HEK293 (cell line): Measurements from ENCODE around the gene UBA3.

Experiments
- EGR2 ChIP-seq: fragments of 450-650 bp; formaldehyde crosslinking; IDR thresholded peaks from 2 replicates; pipeline ENCODE4 v1.5.1; 2016; ENCODE audit warnings: low read depth, missing biosample characterization, missing genetic modification characterization
- KLF9 ChIP-seq: fragments of 450-650 bp; formaldehyde crosslinking; IDR thresholded peaks from 2 replicates; pipeline ENCODE4 v1.5.1; 2016; ENCODE audit warnings: missing biosample characterization, missing genetic modification characterization, low read depth
- SP7 ChIP-seq: fragments of 450-650 bp; formaldehyde crosslinking; IDR thresholded peaks from 2 replicates; pipeline ENCODE4 v1.5.1; 2016; ENCODE audit warnings: missing biosample characterization, missing genetic modification characterization
- TCF7L2 ChIP-seq: IDR thresholded peaks from 2 replicates; pipeline ENCODE4 v1.6.1; 2011; ENCODE audit warnings: low read depth, mild to moderate bottlenecking, inconsistent platforms, low read length, moderate library complexity, borderline replicate concordance
- TRIM28 ChIP-seq: IDR thresholded peaks from 2 replicates; pipeline ENCODE4 v1.6.1; 2011; ENCODE audit warnings: low read length, control low read depth, borderline replicate concordance
- ZBTB7A ChIP-seq: fragments of 450-650 bp; formaldehyde crosslinking; IDR thresholded peaks from 2 replicates; pipeline ENCODE4 v1.5.1; 2016; ENCODE audit warnings: low read depth, missing biosample characterization, missing genetic modification characterization
- ZEB2 ChIP-seq: fragments of 450-650 bp; formaldehyde crosslinking; IDR thresholded peaks from 2 replicates; pipeline ENCODE4 v1.5.1; 2016; ENCODE audit warnings: missing biosample characterization, missing genetic modification characterization
- ZFP37 ChIP-seq: fragments of 450-650 bp; formaldehyde crosslinking; IDR thresholded peaks from 2 replicates; pipeline ENCODE4 v1.5.1; 2016; ENCODE audit warnings: missing biosample characterization, missing genetic modification characterization
- ZNF121 ChIP-seq: fragments of 450-650 bp; formaldehyde crosslinking; IDR thresholded peaks from 2 replicates; pipeline ENCODE4 v1.5.1; 2016; ENCODE audit warnings: missing biosample characterization, missing genetic modification characterization
- ZNF202 ChIP-seq: fragments of 450-650 bp; formaldehyde crosslinking; IDR thresholded peaks from 2 replicates; pipeline ENCODE4 v1.5.1; 2016; ENCODE audit warnings: missing biosample characterization, missing genetic modification characterization, borderline replicate concordance
- ZNF274 ChIP-seq, 2 experiments: fragments of 200-500 bp in 1 of 2; fragments of 450-650 bp in 1 of 2; sonication (Bioruptor generic) in 1 of 2; formaldehyde crosslinking in 1 of 2; IDR thresholded peaks; 2 replicates each; pipeline versions ENCODE4 v1.5.1 to v1.6.1; 2014 to 2016; ENCODE audit warnings: borderline replicate concordance in 1 of 2, inconsistent platforms in 1 of 2, low read length in 1 of 2, missing biosample characterization in 1 of 2, missing genetic modification characterization in 1 of 2
- ZNF366 ChIP-seq: fragments of 450-650 bp; formaldehyde crosslinking; conservative IDR thresholded peaks from 2 replicates; pipeline ENCODE4 v1.5.1; 2016; ENCODE audit warnings: missing biosample characterization, missing genetic modification characterization
- ZNF37A ChIP-seq: fragments of 450-650 bp; IDR thresholded peaks from 2 replicates; pipeline ENCODE4 v1.5.1; 2018; ENCODE audit warnings: missing biosample characterization, missing genetic modification characterization
- ZNF473 ChIP-seq: fragments of 450-650 bp; formaldehyde crosslinking; IDR thresholded peaks from 2 replicates; pipeline ENCODE4 v1.5.1; 2017; ENCODE audit warnings: missing biosample characterization, missing genetic modification characterization
- ZNF529 ChIP-seq: fragments of 450-650 bp; formaldehyde crosslinking; IDR thresholded peaks from 2 replicates; pipeline ENCODE4 v1.5.1; 2017; ENCODE audit warnings: missing genetic modification characterization, missing biosample characterization; ENCODE audit not compliant: insufficient replicate concordance
- ZNF544 ChIP-seq: fragments of 450-650 bp; formaldehyde crosslinking; IDR thresholded peaks from 2 replicates; pipeline ENCODE4 v1.5.0; 2017; ENCODE audit warnings: missing biosample characterization, missing genetic modification characterization
- ZNF621 ChIP-seq: fragments of 450-650 bp; formaldehyde crosslinking; IDR thresholded peaks from 2 replicates; pipeline ENCODE4 v1.5.1; 2017; ENCODE audit warnings: missing biosample characterization, missing genetic modification characterization
- ZNF658 ChIP-seq: fragments of 450-650 bp; formaldehyde crosslinking; IDR thresholded peaks from 2 replicates; pipeline ENCODE4; 2016; ENCODE audit warnings: missing biosample characterization, missing genetic modification characterization
- ZNF768 ChIP-seq: fragments of 450-650 bp; formaldehyde crosslinking; IDR thresholded peaks from 2 replicates; pipeline ENCODE4 v1.5.1; 2018; ENCODE audit warnings: missing biosample characterization, mild to moderate bottlenecking, missing genetic modification characterization
- ZNF792 ChIP-seq: fragments of 450-650 bp; formaldehyde crosslinking; IDR thresholded peaks from 2 replicates; pipeline ENCODE4 v1.5.1; 2016; ENCODE audit warnings: missing biosample characterization, missing genetic modification characterization
- ZNF837 ChIP-seq: fragments of 450-650 bp; formaldehyde crosslinking; IDR thresholded peaks from 2 replicates; pipeline ENCODE4 v1.5.1; 2016; ENCODE audit warnings: missing biosample characterization, missing genetic modification characterization
- TF ChIP-seq, protein P1 (sequence below): IDR thresholded peaks from 2 replicates; pipeline ENCODE4 v1.6.1; 2011; ENCODE audit warnings: mild to moderate bottlenecking, low read depth, low read length, borderline replicate concordance
- TF ChIP-seq, protein P2 (sequence below): fragments of 450-650 bp; formaldehyde crosslinking; IDR thresholded peaks from 2 replicates; pipeline ENCODE4 v1.5.1; 2017; ENCODE audit warnings: missing biosample characterization, missing genetic modification characterization
- TF ChIP-seq, protein P3 (sequence below): fragments of 450-650 bp; formaldehyde crosslinking; IDR thresholded peaks from 2 replicates; pipeline ENCODE4 v1.5.0; 2017; ENCODE audit warnings: missing biosample characterization, missing genetic modification characterization, borderline replicate concordance
- TF ChIP-seq, protein P4 (sequence below): fragments of 450-650 bp; formaldehyde crosslinking; IDR thresholded peaks from 2 replicates; pipeline ENCODE4; 2016; ENCODE audit warnings: missing biosample characterization, missing genetic modification characterization
- TF ChIP-seq, protein P5 (sequence below): fragments of 450-650 bp; formaldehyde crosslinking; IDR thresholded peaks from 2 replicates; pipeline ENCODE4 v1.5.1; 2017; ENCODE audit warnings: missing biosample characterization, mild to moderate bottlenecking, missing genetic modification characterization, moderate library complexity
- TF ChIP-seq, protein P6 (sequence below): fragments of 450-650 bp; formaldehyde crosslinking; conservative IDR thresholded peaks from 2 replicates; pipeline ENCODE4 v1.5.1; 2016; ENCODE audit warnings: low read depth, missing biosample characterization, missing genetic modification characterization

Gene UBA3

DNA sequence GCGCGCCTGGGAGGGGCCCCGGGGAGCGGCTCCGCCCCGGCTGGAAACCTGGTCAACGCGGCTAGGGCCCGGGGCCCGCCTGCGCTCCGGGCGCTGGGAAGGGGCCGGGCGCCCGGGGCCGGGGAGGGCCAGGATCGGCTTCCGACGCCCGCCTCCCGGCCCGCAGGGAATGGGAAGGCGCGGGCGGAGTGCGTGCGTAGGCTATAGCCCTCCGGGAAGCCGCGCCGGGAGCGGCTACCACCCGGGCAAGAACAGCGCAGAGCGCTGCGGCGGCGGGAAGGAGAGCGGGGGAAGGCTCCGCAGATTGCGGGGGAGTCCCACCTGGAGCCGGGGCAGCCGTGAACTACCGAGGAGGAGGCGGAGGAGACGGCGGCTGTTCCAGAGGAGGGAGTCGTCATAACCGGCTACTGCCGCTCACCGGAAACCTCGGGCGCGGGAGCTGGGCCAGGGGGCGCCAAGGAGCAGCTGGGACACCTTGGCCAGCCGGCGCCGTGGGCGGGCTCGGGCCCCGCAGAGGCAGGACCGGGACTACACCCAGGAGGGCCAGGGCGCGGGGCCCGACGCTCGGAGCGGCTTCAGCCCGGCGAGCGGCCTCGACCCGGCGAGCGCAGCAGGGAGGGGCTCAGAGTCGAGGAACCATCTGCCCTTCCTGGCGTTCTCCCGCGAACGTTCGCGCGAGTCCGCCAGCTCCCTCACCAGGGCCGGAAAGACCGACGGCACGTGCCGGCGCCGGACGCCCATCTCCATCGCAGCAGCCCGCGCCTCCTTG is 66.7 kb downstream of the UBA3 start, which contains the start of gene EOGT (continued):
- no peak for TF ChIP-seq ZNF274 (IDR thresholded peaks at IDR 0.05; ENCODE audit: low read length)
- no peak for TF ChIP-seq ZNF274 (tag by site-specific recombination; IDR thresholded peaks at IDR 0.05; ENCODE audit: borderline replicate concordance)
- no peak for TF ChIP-seq ZNF792 (tag by site-specific recombination)
- TF ChIP-seq ZNF658 (tag by site-specific recombination) = no peak
- TF ChIP-seq ZNF529 (tag by site-specific recombination) = no peak
- peak; percentile 93 for TF ChIP-seq EGR2
- TF ChIP-seq TRIM28 = peak; percentile 60
- TF ChIP-seq SP7 (tag by site-specific recombination) = peak; percentile 44
- TF ChIP-seq ZNF837 (tag by site-specific recombination) = no peak
- 0 out of 2 replicates have a peak, but pooled peaks have one; percentile 32 for TF ChIP-seq ZFP37 (tag by site-specific recombination)
- no peak for TF ChIP-seq ZNF37A
- TF ChIP-seq, protein P1, sequence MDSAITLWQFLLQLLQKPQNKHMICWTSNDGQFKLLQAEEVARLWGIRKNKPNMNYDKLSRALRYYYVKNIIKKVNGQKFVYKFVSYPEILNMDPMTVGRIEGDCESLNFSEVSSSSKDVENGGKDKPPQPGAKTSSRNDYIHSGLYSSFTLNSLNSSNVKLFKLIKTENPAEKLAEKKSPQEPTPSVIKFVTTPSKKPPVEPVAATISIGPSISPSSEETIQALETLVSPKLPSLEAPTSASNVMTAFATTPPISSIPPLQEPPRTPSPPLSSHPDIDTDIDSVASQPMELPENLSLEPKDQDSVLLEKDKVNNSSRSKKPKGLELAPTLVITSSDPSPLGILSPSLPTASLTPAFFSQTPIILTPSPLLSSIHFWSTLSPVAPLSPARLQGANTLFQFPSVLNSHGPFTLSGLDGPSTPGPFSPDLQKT = no peak
- TF ChIP-seq, protein P2, sequence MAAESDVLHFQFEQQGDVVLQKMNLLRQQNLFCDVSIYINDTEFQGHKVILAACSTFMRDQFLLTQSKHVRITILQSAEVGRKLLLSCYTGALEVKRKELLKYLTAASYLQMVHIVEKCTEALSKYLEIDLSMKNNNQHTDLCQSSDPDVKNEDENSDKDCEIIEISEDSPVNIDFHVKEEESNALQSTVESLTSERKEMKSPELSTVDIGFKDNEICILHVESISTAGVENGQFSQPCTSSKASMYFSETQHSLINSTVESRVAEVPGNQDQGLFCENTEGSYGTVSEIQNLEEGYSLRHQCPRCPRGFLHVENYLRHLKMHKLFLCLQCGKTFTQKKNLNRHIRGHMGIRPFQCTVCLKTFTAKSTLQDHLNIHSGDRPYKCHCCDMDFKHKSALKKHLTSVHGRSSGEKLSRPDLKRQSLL (tag by site-specific recombination) = peak; percentile 95
- TF ChIP-seq, protein P3, sequence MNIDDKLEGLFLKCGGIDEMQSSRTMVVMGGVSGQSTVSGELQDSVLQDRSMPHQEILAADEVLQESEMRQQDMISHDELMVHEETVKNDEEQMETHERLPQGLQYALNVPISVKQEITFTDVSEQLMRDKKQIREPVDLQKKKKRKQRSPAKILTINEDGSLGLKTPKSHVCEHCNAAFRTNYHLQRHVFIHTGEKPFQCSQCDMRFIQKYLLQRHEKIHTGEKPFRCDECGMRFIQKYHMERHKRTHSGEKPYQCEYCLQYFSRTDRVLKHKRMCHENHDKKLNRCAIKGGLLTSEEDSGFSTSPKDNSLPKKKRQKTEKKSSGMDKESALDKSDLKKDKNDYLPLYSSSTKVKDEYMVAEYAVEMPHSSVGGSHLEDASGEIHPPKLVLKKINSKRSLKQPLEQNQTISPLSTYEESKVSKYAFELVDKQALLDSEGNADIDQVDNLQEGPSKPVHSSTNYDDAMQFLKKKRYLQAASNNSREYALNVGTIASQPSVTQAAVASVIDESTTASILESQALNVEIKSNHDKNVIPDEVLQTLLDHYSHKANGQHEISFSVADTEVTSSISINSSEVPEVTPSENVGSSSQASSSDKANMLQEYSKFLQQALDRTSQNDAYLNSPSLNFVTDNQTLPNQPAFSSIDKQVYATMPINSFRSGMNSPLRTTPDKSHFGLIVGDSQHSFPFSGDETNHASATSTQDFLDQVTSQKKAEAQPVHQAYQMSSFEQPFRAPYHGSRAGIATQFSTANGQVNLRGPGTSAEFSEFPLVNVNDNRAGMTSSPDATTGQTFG = no peak
- no peak; the same call in 1 of the 2 replicates for TF ChIP-seq KLF9 (tag by site-specific recombination)
- TF ChIP-seq ZBTB7A (tag by site-specific recombination) = no peak
- TF ChIP-seq, protein P4, sequence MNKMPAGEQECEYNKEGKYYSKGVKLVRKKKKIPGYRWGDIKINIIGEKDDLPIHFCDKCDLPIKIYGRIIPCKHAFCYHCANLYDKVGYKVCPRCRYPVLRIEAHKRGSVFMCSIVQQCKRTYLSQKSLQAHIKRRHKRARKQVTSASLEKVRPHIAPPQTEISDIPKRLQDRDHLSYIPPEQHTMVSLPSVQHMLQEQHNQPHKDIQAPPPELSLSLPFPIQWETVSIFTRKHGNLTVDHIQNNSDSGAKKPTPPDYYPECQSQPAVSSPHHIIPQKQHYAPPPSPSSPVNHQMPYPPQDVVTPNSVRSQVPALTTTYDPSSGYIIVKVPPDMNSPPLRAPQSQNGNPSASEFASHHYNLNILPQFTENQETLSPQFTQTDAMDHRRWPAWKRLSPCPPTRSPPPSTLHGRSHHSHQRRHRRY = no peak
- no peak for TF ChIP-seq ZNF544
- TF ChIP-seq TCF7L2 = no peak
- TF ChIP-seq ZNF121 (tag by site-specific recombination) = no peak
- no peak for TF ChIP-seq ZNF621 (tag by site-specific recombination)
- peak; percentile 88 for TF ChIP-seq ZEB2 (tag by site-specific recombination)
- TF ChIP-seq, protein P5, sequence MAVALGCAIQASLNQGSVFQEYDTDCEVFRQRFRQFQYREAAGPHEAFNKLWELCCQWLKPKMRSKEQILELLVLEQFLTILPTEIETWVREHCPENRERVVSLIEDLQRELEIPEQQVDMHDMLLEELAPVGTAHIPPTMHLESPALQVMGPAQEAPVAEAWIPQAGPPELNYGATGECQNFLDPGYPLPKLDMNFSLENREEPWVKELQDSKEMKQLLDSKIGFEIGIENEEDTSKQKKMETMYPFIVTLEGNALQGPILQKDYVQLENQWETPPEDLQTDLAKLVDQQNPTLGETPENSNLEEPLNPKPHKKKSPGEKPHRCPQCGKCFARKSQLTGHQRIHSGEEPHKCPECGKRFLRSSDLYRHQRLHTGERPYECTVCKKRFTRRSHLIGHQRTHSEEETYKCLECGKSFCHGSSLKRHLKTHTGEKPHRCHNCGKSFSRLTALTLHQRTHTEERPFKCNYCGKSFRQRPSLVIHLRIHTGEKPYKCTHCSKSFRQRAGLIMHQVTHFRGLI (tag by site-specific recombination) = peak; percentile 60
- TF ChIP-seq, protein P6, sequence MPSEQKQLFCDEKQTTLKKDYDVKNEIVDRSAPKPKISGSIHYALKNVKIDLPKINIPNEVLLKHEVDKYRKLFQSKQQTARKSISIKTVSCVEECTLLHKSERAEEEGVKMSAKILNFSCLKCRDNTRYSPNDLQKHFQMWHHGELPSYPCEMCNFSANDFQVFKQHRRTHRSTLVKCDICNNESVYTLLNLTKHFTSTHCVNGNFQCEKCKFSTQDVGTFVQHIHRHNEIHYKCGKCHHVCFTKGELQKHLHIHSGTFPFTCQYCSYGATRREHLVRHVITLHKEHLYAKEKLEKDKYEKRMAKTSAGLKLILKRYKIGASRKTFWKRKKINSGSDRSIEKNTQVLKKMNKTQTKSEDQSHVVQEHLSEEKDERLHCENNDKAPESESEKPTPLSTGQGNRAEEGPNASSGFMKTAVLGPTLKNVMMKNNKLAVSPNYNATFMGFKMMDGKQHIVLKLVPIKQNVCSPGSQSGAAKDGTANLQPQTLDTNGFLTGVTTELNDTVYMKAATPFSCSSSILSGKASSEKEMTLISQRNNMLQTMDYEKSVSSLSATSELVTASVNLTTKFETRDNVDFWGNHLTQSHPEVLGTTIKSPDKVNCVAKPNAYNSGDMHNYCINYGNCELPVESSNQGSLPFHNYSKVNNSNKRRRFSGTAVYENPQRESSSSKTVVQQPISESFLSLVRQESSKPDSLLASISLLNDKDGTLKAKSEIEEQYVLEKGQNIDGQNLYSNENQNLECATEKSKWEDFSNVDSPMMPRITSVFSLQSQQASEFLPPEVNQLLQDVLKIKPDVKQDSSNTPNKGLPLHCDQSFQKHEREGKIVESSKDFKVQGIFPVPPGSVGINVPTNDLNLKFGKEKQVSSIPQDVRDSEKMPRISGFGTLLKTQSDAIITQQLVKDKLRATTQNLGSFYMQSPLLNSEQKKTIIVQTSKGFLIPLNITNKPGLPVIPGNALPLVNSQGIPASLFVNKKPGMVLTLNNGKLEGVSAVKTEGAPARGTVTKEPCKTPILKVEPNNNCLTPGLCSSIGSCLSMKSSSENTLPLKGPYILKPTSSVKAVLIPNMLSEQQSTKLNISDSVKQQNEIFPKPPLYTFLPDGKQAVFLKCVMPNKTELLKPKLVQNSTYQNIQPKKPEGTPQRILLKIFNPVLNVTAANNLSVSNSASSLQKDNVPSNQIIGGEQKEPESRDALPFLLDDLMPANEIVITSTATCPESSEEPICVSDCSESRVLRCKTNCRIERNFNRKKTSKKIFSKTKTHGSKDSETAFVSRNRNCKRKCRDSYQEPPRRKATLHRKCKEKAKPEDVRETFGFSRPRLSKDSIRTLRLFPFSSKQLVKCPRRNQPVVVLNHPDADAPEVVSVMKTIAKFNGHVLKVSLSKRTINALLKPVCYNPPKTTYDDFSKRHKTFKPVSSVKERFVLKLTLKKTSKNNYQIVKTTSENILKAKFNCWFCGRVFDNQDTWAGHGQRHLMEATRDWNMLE (tag by site-specific recombination) = no peak
- no peak for TF ChIP-seq ZNF366
- TF ChIP-seq ZNF473 (tag by site-specific recombination) = no peak
- no peak for TF ChIP-seq ZNF202 (tag by site-specific recombination)
- TF ChIP-seq ZNF768 (tag by site-specific recombination) = no peak
